Activated CD8-positive, alpha-beta T cell treated with anti-CD3 and anti-CD28 coated beads for 36 hours (primary cell): ENCODE results near the gene CELF4. TPM values are rescaled to one million over a fixed set of nuclear protein-coding genes. Genes with fewer than 3 reads are reported as not detected.

Experiments used
- ATAC-seq: fragments of 200-7000 bp; cut with Tn5 transposase; one replicate; pipeline ENCODE4 v1.10.0; 2021; ENCODE audit warnings: mild to moderate bottlenecking, moderate library complexity
- CTCF ChIA-PET: fragments of 350-600 bp; sonication (Branson Sonifier 250); formaldehyde crosslinking; loops from one replicate; lab custom pipeline; 2021; ENCODE audit warnings: antibody characterized with exemption; lab: Charles Lee
- POLR2A ChIA-PET: fragments of 350-600 bp; sonication (Branson Sonifier 250); formaldehyde crosslinking; loops from one replicate; lab custom pipeline; 2021; ENCODE audit warnings: antibody characterized with exemption; lab: Charles Lee
- DNase-seq: peaks from one replicate; pipeline ENCODE4 v3.0.0-alpha.2; 2020
- H3K27ac Mint-ChIP-seq: one replicate; pipeline ENCODE4 v1.8.0; 2021; ENCODE audit warnings: mild to moderate bottlenecking, mixed read lengths
- H3K27me3 Mint-ChIP-seq: one replicate; pipeline ENCODE4 v1.8.0; 2021; ENCODE audit warnings: mixed read lengths
- H3K36me3 Mint-ChIP-seq: one replicate; pipeline ENCODE4 v1.8.0; 2021; ENCODE audit warnings: low read depth, mixed read lengths
- H3K4me1 Mint-ChIP-seq: one replicate; pipeline ENCODE4 v1.8.0; 2021; ENCODE audit warnings: low read depth, mixed read lengths
- H3K4me3 Mint-ChIP-seq: one replicate; pipeline ENCODE4 v1.8.0; 2021; ENCODE audit warnings: mild to moderate bottlenecking, moderate library complexity, mixed read lengths
- H3K9me3 Mint-ChIP-seq: one replicate; pipeline ENCODE4 v1.8.0; 2021; ENCODE audit warnings: mixed read lengths
- intact Hi-C: fragments of 100-400 bp; cut with micrococcal nuclease; formaldehyde crosslinking; loops from one replicate; pipeline ENCODE4 v1.10.0; 2022
- total RNA-seq, 2 experiments: library from RNA; stranded (reverse); gene quantifications; one replicate each; pipeline ENCODE4 v1.2.3, GENCODE V29; 2021
- TF ChIP-seq, protein P1 (sequence below): fragments of 200-600 bp; IDR thresholded peaks from one replicate; pipeline ENCODE4 v1.8.0; 2022; ENCODE audit warnings: antibody characterized with exemption, mild to moderate bottlenecking

CELF4 gene
- total RNA-seq, 2 experiments from 2014 or later = not detected

GRCh38 chr18:37590346-37590745, 24.7 kb upstream of the CELF4 start:
- POLR2A ChIA-PET = no interaction called here
- no peak overlapping the region for H3K27ac Mint-ChIP-seq
- CTCF ChIA-PET = no interaction called here
- ATAC-seq = no peak
- intact Hi-C loops = no loop called here
- TF ChIP-seq, protein P1, sequence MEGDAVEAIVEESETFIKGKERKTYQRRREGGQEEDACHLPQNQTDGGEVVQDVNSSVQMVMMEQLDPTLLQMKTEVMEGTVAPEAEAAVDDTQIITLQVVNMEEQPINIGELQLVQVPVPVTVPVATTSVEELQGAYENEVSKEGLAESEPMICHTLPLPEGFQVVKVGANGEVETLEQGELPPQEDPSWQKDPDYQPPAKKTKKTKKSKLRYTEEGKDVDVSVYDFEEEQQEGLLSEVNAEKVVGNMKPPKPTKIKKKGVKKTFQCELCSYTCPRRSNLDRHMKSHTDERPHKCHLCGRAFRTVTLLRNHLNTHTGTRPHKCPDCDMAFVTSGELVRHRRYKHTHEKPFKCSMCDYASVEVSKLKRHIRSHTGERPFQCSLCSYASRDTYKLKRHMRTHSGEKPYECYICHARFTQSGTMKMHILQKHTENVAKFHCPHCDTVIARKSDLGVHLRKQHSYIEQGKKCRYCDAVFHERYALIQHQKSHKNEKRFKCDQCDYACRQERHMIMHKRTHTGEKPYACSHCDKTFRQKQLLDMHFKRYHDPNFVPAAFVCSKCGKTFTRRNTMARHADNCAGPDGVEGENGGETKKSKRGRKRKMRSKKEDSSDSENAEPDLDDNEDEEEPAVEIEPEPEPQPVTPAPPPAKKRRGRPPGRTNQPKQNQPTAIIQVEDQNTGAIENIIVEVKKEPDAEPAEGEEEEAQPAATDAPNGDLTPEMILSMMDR = no peak
- no peak for DNase-seq
- H3K36me3 Mint-ChIP-seq = no peaks in the 10 kb centered on the region
- no peaks in the 10 kb centered on the region for H3K9me3 Mint-ChIP-seq
- no peak overlapping the region for H3K4me3 Mint-ChIP-seq
- H3K4me1 Mint-ChIP-seq = no peaks in the 10 kb centered on the region
- H3K27me3 Mint-ChIP-seq = peaks cover 1% of the 10 kb centered on the region

GRCh38 chr18:37588289-37588688, 22.7 kb upstream of the CELF4 start:
- no peaks in the 10 kb centered on the region for H3K36me3 Mint-ChIP-seq
- H3K4me3 Mint-ChIP-seq = no peak overlapping the region
- ChIA-PET POLR2A (no interaction called here), CTCF (no interaction called here)
- ATAC-seq (no peak), DNase-seq (no peak)
- TF ChIP-seq, protein P1 = no peak
- no peaks in the 10 kb centered on the region for H3K9me3 Mint-ChIP-seq
- intact Hi-C loops = no loop called here
- no peak overlapping the region for H3K27ac Mint-ChIP-seq
- H3K4me1 Mint-ChIP-seq = no peaks in the 10 kb centered on the region
- H3K27me3 Mint-ChIP-seq = peaks cover 1% of the 10 kb centered on the region

- DNase-seq = no peak
- ChIA-PET POLR2A (no interaction called here), CTCF (no interaction called here)
- TF ChIP-seq, protein P1 = no peak
- Mint-ChIP-seq H3K36me3 (no peaks in the 10 kb centered on the region), H3K27me3 (peaks cover 1% of the 10 kb centered on the region), H3K27ac (no peak overlapping the region), H3K4me3 (no peak overlapping the region), H3K9me3 (no peaks in the 10 kb centered on the region), H3K4me1 (no peaks in the 10 kb centered on the region)
- intact Hi-C loops = no loop called here
- no peak for ATAC-seq
Observed at GRCh38 chr18:37586656-37587225, 21.1 kb upstream of the CELF4 start.

- CTCF ChIA-PET = no interaction called here
- Mint-ChIP-seq H3K36me3 (no peaks in the 10 kb centered on the region), H3K9me3 (no peaks in the 10 kb centered on the region), H3K4me3 (no peak overlapping the region), H3K27ac (no peak overlapping the region), H3K27me3 (peaks cover 3% of the 10 kb centered on the region), H3K4me1 (no peaks in the 10 kb centered on the region)
- TF ChIP-seq, protein P1 = no peak
- no peak for DNase-seq
- no peak for ATAC-seq
- POLR2A ChIA-PET = no interaction called here
- intact Hi-C loops = no loop called here
Observed at GRCh38 chr18:37584952-37585695, 19.5 kb upstream of the CELF4 start.

DNA sequence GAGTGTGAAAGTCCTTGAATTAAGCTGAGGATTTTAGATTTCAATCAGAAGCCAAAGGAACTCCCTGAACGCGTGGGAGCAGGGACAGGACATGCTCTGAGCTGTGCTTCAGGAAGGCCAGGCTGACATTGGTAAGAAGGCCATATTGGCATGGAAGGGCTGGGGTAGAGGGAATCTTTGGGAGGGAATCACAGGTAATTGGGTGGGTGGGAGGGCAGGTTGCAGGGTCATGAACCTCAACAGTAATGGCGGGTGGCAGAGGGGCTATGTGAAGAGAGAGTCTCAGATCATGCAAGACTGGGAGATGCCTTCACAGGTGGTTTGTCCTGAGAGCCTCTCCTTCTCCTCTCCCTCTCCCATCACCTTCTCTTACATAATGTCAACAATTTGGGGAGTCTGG, 18.6 kb upstream of the CELF4 start:
- intact Hi-C loops = no loop called here
- POLR2A ChIA-PET = no interaction called here
- Mint-ChIP-seq H3K9me3 (no peaks in the 10 kb centered on the region), H3K36me3 (no peaks in the 10 kb centered on the region), H3K4me1 (no peaks in the 10 kb centered on the region), H3K27me3 (peaks cover 3% of the 10 kb centered on the region), H3K27ac (no peak overlapping the region), H3K4me3 (no peak overlapping the region)
- TF ChIP-seq, protein P1 = no peak
- no peak for DNase-seq
- ATAC-seq = no peak
- CTCF ChIA-PET = no interaction called here
